Astrocyte of the spinal cord (primary cell): ENCODE measurements around the gene CARHSP1.

Source experiments
- DNase-seq: peaks from one replicate; pipeline ENCODE4 v3.0.0; 2011; ENCODE audit warnings: low read depth, low spot score
- H3K4me3 ChIP-seq: 2 replicates; pipeline ENCODE4 v1.5.1; 2011; ENCODE audit warnings: low read depth, mild to moderate bottlenecking, low read length, moderate library complexity
- CTCF ChIP-seq: IDR thresholded peaks from 2 replicates; pipeline ENCODE4 v1.5.1; 2012; ENCODE audit warnings: low read depth, mild to moderate bottlenecking, low read length, inconsistent platforms
- in situ Hi-C: cut with HindIII; loops from 2 replicates; pipeline ENCODE4 v1.10.0; 2017; ENCODE audit warnings: low sequenced_read_pairs

Gene CARHSP1

GRCh38 chr16:8887431-8887765, 18.6 kb upstream of the CARHSP1 start:
- no peak overlapping the region for H3K4me3 ChIP-seq
- in situ Hi-C loops = no loop called here
- no peak for TF ChIP-seq CTCF
- DNase-seq = no peak

GRCh38 chr16:8886593-8887430, 18.0 kb upstream of the CARHSP1 start:
- in situ Hi-C loops = no loop called here
- TF ChIP-seq CTCF = no peak
- no peak overlapping the region for H3K4me3 ChIP-seq
- no peak for DNase-seq

GRCh38 chr16:8885674-8886592, 17.1 kb upstream of the CARHSP1 start:
- no peak overlapping the region for H3K4me3 ChIP-seq
- TF ChIP-seq CTCF = peak; percentile 19
- peak; percentile 40 for DNase-seq
- in situ Hi-C loops = no loop called here

- TF ChIP-seq CTCF = no peak
- no peak overlapping the region for H3K4me3 ChIP-seq
- in situ Hi-C loops = no loop called here
- no peak for DNase-seq
Measured at GRCh38 chr16:8882725-8883377, 14.0 kb upstream of the CARHSP1 start.

GRCh38 chr16:8882041-8882617, 13.3 kb upstream of the CARHSP1 start, which contains the start of gene LITAFD:
Gene LITAFD (plus strand): TSS chr16:8882351. CDS start chr16:8884356, 2,005 bp downstream.
- in situ Hi-C loops = no loop called here
- H3K4me3 ChIP-seq = no peak within 1 kb of the TSS

More at GRCh38 chr16:8882041-8882617, 13.3 kb upstream of the CARHSP1 start, which contains the start of gene LITAFD:
- no peak for TF ChIP-seq CTCF
- no peak for DNase-seq
